AG08395 (cell line): ENCODE measurements around the gene ZBTB42.

Experiments used
- DNase-seq: peaks from one replicate; pipeline ENCODE4 v3.0.0; 2012; ENCODE audit warnings: mixed read lengths, low spot score

The ZBTB42 gene

DNA sequence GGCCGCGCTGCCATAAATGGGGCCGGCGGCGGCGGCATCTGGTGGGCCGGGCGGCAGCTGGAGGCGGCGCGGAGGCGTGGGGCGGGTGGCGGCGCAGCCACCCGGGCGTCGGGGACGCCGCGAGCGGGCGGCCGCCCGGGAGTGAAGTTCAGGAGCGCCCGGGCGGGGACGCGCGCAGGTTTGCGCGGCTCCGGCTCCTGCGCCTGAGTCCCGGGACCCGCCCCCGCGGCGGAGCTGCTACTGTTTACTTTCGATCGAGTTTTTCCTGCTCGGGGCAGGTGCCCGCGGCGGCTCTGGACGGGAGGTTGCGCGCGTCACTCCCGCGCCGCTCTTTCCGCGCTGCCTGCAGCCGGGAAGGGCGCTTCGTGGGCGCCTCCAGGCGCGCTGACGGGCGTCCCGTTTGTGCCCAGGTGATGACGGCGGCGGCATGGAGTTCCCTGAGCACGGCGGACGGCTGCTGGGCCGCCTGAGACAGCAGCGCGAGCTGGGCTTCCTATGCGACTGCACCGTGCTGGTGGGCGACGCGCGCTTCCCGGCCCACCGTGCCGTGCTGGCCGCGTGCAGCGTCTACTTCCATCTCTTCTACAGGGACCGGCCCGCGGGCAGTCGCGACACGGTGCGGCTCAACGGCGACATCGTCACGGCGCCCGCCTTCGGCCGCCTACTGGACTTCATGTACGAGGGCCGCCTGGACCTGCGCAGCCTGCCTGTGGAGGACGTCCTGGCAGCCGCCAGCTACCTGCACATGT is at the start of gene ZBTB42:
Gene ZBTB42, plus strand, starts transcription at position 331 of the 749 bp plus-strand sequence. Its CDS starts 97 bp downstream, at position 428.
- peak; percentile 58 for DNase-seq

GRCh38 chr14:104751539-104752422 is 49.1 kb upstream of the ZBTB42 start:
- DNase-seq, result no peak

DNA sequence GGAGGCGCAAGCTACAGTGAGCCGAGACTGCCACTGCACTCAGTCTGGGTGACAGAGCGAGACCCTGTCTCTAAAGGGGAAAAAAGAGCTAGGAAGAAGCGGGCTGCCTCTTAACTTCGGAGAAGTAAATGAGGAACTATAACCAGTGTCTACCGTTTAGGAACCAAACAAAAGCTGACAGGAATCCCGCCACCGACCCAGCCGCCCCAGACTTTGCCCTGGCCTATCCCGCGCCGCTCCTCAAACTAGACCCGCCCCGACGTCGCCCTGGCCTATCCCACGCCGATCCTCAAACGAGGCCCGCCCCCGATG is 48.5 kb upstream of the ZBTB42 start:
- no peak for DNase-seq

- peak; percentile 99 for DNase-seq
These were observed 48.0 kb upstream of the ZBTB42 start, which contains the start of gene SIVA1 for GRCh38 chr14:104752735-104753527. Gene SIVA1, plus strand, starts transcription at chr14:104753147. Its CDS starts 55 bp downstream, at chr14:104753202.

DNA sequence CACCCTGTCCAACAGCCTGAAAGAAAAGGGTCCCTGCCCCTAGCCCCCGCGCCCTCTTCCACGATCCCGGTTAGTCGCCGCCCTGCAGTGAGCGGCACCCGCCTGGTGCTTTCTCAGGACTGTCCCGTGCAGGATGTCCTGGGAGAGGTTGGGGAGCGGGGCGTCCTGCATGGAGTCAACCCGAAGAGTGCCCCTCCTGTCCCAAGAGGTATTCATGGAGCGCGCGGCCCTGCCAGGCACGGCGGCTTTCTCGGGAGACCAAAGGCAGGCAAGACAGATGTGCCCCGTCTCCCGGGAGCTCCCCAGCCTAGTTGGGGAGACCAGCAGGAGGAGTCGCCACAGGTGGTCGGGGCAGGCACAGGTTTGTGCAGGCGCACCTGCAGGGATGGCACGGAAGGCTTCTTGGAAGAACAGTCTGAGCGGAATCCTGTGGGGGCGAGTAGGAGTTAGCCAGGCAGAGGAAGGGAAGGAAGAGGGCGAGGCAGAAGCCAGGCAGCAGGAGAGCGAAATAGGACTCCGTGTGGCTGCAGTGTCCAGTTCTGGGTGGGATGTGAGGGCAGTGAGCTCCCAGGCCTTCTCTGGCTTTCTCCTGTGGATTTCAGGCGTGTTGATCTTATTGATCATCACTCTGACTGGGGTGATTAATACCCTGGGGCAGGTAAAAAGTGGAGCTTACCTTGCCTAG is 47.2 kb upstream of the ZBTB42 start:
- DNase-seq, result no peak

GRCh38 chr14:104754213-104754851 is 46.6 kb upstream of the ZBTB42 start:
- no peak for DNase-seq

DNA sequence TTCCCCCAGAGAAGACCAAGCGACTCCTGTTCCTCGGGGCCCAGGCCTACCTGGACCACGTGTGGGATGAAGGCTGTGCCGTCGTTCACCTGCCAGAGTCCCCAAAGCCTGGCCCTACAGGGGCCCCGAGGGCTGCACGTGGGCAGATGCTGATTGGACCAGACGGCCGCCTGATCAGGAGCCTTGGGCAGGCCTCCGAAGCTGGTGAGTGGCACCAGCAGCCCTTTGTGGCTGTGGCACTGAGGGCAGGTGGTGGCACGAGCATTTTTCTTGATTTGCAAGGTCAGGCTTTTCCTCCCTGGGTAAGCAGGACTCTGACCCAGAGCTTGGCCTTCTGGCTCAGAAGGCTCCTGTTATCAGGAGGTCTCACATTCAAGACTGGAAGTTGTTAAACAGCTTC is 45.3 kb upstream of the ZBTB42 start:
- DNase-seq, result no peak

DNA sequence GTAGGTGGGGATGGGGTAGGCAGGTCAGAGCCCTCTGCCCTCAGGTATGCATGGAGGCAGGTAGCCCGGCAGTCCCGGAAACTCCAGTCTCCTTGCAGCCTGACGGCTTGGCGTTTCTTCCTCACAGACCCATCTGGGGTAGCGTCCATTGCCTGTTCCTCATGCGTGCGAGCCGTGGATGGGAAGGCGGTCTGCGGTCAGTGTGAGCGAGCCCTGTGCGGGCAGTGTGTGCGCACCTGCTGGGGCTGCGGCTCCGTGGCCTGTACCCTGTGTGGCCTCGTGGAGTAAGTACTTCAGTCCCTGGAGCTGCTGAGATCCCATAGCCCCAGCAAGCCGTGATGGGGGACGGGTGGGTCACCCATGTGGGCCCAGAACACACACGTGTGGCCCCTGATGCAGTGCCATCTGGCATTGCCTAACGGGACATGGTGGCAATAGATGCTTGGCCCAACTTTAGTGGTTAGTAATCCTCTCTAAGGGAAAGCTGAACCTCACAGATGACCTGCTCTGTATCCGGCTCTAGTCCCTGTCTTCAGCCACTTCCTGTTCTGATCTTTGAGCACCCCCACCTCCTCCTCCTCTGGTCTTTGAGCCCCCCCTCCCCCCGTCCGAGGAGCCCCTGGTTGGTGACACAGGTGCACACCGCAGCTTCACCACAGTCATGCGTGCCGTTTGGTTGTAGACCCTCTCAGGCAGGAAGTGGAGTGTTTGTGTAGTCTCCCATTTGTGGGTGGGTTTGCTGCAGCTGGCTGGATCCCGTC is 44.2 kb upstream of the ZBTB42 start:
- DNase-seq, result no peak

GRCh38 chr14:104757238-104757585 is 43.7 kb upstream of the ZBTB42 start:
- no peak for DNase-seq

DNA sequence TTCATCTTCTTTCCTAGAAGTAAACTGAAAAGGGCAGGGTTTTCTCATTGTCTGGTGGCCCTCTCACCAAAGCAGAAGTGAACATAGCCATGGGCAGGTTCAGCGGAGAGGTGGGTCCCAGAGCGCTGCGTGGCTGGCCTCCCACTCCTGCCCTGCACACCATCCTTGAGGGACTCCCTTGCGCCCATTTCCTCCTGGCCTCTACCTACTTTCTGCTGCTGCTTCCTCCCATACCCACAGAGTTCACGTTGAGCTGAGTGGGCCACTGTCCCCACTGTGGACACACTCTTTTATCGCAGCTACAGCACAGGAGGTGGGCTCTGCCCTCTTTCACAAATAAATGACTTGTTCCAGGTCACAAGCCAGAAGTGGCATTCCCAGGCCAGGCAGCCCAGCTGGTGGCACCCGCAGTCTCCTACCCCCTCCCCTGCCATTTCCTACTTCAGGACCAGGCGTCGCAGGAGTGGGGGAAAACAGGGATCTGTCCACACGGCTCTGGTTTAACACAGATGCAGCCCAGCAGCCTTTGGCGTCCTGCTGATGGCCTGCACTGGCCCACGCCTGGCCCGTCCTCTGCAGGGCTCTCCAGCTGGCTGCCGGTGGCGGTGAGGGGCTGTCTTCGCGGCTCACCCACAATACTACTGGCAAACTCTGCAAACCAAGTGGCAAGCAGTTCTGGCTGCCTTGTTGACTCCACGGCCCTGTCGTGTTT is 43.1 kb upstream of the ZBTB42 start:
- no peak for DNase-seq

DNA sequence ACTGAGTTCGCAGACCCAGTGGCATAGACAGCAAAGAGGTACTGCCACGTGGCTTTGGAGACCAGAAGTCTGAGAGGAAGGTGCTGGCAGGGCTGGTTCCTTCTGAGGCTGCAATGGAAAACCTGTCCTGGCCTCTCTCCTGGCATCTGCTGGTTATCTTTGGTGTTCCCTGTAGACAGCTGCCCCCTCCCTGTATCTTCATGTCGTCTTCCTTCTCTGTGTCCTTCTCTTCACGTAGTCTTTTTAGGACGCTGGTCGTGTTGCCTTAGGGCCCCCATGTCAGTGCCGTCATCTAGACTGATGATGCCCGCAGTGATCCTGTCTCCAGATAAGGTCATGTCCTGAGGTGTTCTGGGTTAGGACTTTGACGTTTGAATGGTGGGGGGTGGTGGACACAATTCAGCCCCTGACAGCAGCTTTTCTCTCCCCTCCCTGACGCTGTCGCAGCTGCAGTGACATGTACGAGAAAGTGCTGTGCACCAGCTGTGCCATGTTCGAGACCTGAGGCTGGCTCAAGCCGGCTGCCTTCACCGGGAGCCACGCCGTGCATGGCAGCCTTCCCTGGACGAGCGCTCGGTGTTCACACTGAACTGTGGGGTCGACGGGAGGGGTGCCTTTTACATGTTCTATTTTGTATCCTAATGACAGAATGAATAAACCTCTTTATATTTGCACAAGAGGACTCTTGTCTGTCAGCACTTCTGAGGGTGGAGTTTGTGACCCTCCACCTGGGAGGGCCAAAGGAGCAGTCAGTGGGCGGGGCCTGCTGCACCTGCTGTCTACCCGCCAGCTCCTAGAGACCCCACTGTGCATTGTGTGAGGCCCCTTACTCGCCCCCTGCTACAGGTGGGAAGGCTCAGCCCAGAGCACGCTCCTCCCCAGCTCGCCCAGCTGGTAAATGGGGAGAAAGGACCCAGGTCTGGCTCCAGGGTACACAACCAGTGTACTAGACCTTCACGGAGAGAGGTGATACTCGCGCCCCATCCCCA is 41.6 kb upstream of the ZBTB42 start:
- no peak for DNase-seq

DNA sequence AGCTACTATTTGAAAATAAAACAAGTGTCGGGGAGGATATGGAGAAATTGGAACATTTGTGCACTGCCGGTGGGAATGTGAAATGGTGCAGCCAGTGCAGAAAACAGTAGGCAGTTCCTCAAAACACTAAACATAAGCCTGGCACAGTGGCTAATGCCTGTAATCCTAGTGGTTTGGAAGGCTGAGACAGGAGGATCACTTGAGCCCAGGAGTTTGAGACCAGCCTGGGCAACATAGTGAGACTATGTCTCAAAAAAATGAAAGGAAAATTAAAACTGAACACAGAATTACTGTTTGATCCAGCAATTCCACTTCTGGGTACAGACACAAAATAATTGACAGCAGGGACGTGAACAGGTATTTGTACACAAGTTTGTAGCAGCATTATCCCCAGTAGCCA is 35.4 kb upstream of the ZBTB42 start:
- DNase-seq, result no peak

- no peak for DNase-seq
These were observed 34.5 kb upstream of the ZBTB42 start for GRCh38 chr14:104766256-104766862.

GRCh38 chr14:104766863-104767633 is 33.9 kb upstream of the ZBTB42 start:
- DNase-seq, result no peak

DNA sequence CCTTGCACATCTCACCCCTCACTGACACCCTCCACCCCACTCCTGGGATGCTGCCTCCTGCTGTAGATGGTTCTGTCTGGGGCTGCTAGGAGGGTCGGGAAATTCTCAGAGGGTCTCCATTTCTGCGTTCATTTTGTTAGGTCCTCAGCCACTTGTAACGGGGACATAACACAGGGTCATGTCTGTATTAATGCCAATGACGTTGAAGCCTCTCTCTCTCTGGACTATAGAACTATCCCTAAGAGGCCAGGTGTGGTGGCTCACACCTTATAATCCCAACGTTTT is 33.3 kb upstream of the ZBTB42 start:
- DNase-seq, result no peak

DNA sequence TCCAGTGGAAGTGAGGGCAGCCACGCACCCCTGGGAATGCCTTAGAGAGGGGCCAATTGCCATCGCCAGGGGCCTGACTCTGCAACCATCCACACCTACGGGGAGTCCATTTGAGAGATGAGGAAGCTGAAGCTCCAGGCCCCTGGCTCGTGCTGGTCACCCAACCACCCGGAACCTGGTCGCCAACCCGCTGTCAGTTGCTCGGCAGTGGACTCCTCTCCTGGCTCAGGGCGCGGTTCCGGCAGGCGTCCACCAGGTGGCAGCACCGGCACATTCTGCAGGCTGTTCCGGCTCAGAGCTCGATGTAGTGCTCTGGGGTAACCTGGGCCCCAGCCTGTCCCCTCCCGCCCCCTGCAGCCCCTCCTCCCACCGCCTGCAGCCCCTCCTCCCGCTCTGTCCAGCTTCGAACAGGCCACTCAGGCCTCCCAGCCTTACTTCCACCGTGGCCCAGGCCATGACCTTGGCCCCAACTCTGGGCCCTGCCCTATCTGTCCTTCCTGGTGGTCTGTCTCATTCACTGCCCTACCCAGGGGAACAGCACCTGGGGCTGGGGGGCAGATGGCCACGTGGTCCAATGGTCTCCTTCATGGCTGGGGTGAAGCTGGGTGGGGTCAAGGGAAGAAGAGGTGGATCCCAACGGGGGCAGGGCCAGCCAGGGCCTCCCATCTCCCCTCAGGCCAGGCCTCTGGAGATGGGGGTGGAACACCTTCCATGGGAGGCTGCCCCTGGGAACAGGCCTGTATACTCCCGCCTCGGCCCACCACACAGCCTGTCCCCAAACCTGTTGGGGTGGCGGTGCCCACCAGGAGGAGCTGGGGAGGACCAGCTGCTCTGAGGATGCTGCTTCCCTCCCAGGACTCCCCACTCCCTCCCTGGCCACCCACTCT is 32.2 kb upstream of the ZBTB42 start:
- peak; percentile 87 for DNase-seq
